HK-2 (cell line): ENCODE measurements around the gene LYZL6.
"Not testable (repeated sequence)": the region's sequence is repeated elsewhere in the genome, so short reads cannot be mapped to it uniquely, and the experiment has no call there.

Experiments
- DNase-seq: peaks from one replicate; pipeline ENCODE4 v3.0.0-alpha.2; 2018; ENCODE audit not compliant: unreplicated experiment

LYZL6 gene

DNA sequence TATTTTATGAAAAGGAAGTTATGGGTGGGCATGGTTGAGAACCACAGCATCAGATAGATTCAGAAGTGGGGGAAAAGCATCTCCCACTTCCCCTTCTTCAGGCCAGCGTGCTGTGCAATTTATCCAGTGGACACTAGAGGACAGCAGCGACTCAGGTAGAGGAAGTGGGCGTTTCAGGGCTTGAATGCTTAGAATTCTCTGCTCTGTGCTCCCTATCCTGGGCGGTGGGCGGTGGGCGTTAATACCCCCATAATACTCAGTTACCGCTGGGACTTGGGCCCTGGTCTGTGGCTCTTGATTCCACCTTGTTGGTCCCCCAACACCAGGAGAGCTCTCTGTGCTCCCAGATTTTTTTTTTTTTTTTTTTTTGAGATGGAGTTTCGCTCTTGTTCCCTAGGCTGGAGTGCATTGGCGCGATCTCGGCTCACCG lies 3.7 kb upstream of the LYZL6 start:
- DNase-seq = peak; percentile 38

GRCh38 chr17:35944151-35944550 lies 638 bp upstream of the LYZL6 start:
- no peak for DNase-seq

DNA sequence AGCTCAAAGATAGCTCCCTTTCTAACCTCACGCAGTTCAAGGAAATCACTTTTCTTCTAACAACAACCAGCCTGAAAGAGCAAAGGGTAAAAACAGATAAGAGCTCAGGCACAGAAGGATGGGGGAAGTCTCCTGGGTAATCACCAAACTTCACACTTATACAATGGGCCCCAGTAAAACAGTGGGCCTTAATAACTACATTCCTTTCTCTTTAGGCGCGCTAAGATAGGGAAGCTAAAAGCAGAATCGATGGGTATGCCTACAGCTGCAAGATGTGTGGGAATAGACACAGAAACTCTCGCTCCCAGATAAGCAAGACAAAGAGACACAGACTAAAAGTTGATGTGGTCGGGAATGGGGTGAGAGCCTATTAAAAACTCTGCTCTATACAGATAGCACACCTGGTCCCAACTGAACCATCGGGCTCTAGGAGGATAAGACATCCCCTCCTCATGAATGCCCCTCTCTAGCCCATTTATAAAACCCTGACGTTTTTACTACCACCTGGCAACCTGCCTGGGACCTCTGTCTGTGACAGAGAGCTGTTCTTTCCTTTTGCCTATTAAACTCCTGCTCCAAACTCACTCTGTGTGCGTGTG lies 826 bp downstream of the LYZL6 start:
- no peak for DNase-seq

GRCh38 chr17:35938492-35938891 lies 5.0 kb downstream of the LYZL6 start:
- not testable (repeated sequence) for DNase-seq

DNA sequence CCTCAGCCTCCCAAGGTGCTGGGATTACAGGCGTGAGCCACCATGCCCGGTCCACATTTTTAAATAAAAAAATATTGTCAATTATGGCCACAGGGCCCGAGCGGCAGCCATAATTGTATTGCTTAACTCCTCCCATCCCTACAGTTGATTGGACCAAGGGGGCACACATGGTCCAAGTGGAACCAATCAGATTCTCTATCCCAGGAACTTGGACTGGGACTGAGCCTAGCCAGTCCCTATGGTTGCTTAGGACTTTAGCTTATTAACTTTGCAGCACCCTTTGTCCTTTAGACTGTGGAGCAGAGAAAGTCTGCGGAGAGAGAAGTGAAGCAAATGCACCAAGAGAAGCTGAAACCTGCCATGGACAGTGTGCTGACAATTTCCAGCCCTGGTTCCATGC lies 7.5 kb downstream of the LYZL6 start:
- DNase-seq = no peak

GRCh38 chr17:35934760-35935159 lies 8.8 kb downstream of the LYZL6 start:
- DNase-seq = no peak

GRCh38 chr17:35932586-35932985 lies 10.9 kb downstream of the LYZL6 start:
- no peak for DNase-seq

DNA sequence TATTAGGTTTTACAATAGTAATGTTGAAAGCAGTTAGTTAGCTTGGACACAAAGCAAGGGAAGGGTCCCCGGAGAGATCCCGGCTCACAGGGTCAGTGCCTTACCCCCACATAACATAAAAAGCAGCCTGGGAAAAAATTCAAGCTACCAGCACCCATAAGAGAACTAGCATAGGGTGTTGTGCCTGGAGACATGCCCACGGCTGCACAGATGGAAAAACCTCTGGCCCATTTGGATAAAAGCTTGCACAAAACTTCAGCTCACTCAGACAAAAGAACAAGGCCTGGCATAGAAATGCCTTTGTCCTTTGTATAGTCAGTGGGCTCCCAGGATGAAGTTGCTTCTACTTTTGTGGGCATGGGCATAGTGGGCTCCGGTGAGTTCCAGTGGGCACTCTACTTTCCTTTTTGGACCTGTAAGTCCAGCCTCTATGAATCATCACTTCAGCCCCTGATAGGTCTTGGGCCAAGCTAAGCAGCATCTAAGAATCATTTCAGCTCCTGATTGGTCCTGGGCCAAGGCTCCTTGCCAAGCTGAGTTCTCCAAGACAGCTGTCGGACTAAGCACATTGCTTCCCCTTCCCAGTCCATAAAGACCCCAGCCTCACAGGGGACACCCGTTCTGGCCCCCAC lies 11.6 kb downstream of the LYZL6 start:
- DNase-seq = no peak

GRCh38 chr17:35930211-35931065 lies 13.1 kb downstream of the LYZL6 start, which contains the start of gene RDM1:
Gene RDM1, minus strand, starts transcription at chr17:35930773. Its CDS starts 46 bp downstream, at chr17:35930727.
- DNase-seq = peak; percentile 85

DNA sequence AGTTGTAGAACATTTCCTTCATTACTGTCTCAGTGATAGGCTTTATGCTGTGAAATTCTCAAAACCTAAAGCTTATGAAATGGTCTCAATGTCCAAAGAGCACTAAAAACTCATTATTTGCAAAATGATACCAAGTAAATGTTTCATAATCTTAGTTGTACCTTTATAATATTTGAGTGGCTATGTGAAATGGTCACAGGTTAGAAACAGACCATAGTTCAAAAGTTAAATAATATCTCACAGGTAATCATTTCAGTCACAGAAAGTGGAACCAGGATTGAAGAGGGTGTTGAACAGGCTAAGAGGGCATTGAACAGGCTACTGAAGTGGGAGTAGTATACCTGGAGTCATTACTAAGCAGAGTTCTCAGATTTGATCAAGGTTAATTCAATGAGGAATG lies 15.8 kb downstream of the LYZL6 start:
- DNase-seq = no peak

GRCh38 chr17:35923609-35924114 lies 19.9 kb downstream of the LYZL6 start:
- no peak for DNase-seq

- no peak for DNase-seq
Observed at GRCh38 chr17:35920229-35920628, 23.3 kb downstream of the LYZL6 start.

GRCh38 chr17:35918665-35919064 lies 24.8 kb downstream of the LYZL6 start:
- no peak for DNase-seq

DNA sequence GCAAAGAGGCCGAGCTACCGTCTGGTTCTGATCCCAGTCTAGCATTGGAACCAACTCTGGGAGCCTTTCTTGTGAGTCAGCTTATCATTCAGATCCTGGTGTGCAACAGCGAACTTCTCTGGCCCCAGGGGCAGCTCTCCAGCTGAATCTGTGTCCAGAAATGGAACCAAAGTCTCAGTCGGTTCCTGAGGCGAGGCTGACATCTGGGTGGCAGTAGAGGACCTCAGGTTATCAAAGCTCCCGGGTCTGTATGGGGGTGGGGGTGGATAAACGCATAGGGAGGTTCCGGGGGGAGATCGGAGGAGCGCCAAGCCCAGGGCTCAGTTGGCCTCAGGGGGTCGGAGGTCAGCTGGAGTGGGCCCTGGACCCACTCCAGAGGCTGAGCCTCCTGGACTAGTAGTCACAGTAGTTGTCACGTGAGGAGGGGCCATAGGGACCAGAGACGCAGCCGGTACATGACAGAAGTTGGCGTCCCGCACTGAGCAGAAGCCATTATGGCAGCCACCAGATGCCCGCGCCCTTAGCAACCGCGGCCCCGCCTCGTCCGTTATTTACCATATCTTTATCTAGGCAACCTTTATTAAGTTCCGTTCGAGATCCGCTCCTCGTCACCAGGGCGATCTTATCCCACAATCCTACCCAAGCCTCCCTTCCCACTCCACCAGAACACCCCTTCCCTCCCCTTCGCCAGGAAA lies 25.8 kb downstream of the LYZL6 start:
- DNase-seq = no peak

GRCh38 chr17:35915153-35915964 lies 28.2 kb downstream of the LYZL6 start:
- DNase-seq = no peak

DNA sequence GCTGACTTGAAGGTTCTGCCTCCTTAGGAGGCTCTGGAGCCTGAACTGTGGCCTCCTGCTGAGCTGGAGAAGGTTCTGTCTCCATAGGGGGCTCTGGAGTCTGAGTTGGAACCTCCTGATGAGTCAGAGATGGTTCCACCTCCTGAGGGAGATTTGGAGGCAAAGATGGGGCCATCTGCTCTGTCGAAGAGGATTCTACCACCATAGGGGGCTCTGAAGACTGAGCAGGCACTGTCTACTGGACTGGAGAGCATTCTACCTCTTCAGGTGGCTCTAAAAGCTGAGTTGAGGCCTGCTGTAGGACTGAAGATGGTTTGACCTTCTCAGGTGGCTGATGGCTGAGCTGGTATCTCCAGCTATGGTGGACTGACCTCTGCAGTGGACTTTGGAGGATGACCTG lies 29.2 kb downstream of the LYZL6 start:
- DNase-seq = no peak

GRCh38 chr17:35913609-35914008 lies 29.9 kb downstream of the LYZL6 start:
- no peak for DNase-seq

DNA sequence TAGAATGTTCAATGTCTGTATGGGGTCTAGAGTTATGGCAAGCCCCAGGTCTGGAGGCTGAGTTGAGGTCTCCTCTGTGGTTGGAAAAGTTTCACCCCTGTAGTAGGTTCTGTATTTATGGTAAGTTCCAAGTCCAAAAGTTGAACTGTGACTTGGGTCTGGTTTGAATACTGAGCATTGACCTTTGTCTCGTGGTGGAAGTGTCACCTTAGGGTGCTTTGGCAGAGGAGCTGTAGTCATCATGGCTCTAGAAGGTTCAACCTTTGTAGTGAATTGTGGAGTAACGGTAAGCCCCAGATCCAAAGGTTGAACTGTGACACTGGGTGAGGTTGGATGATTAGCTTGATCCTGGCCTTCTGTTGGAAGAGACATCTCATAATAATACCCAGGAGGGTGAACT lies 30.6 kb downstream of the LYZL6 start:
- DNase-seq = no peak

- DNase-seq = no peak
Observed at GRCh38 chr17:35912339-35912912, 31.1 kb downstream of the LYZL6 start.

DNA sequence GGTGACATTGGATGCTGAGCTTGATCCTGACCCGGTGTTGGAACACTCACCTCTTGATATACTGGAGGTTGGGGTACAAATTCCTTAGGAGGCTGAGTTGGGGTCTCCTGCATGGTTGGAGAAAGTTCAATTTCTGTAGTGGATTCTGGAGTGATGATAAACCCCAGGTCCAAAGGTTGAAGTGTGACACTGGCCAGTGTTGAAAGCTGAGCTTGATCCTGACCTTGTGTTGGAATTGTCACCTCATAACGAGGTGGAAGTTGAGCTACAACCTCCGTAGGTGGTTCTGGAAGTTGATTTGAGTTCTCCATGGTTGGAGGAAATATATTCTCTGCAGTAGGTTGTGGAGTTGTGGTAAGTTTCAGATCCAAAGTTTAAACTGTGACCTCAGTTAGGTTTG lies 34.1 kb downstream of the LYZL6 start:
- DNase-seq = no peak

GRCh38 chr17:35907691-35908090 lies 35.8 kb downstream of the LYZL6 start:
- DNase-seq = no peak
